Activated naive CD8-positive, alpha-beta T cell (primary cell): ENCODE results near the gene PI3.
"Not testable (repeated sequence)": the region's sequence is repeated elsewhere in the genome, so short reads cannot be mapped to it uniquely, and the experiment has no call there.

Experiments used
- H3K27ac Mint-ChIP-seq: one replicate; pipeline ENCODE4 v1.8.0; 2021; ENCODE audit warnings: mixed read lengths
- H3K27me3 Mint-ChIP-seq: one replicate; pipeline ENCODE4 v1.8.0; 2021; ENCODE audit warnings: mixed read lengths
- H3K36me3 Mint-ChIP-seq: one replicate; pipeline ENCODE4 v1.8.0; 2021; ENCODE audit warnings: mixed read lengths
- H3K4me1 Mint-ChIP-seq: one replicate; pipeline ENCODE4 v1.8.0; 2021; ENCODE audit warnings: low read depth, mixed read lengths
- H3K4me3 Mint-ChIP-seq: one replicate; pipeline ENCODE4 v1.8.0; 2021; ENCODE audit warnings: mild to moderate bottlenecking, mixed read lengths
- H3K9me3 Mint-ChIP-seq: one replicate; pipeline ENCODE4 v1.8.0; 2021; ENCODE audit warnings: low read depth, mixed read lengths

PI3 gene

DNA sequence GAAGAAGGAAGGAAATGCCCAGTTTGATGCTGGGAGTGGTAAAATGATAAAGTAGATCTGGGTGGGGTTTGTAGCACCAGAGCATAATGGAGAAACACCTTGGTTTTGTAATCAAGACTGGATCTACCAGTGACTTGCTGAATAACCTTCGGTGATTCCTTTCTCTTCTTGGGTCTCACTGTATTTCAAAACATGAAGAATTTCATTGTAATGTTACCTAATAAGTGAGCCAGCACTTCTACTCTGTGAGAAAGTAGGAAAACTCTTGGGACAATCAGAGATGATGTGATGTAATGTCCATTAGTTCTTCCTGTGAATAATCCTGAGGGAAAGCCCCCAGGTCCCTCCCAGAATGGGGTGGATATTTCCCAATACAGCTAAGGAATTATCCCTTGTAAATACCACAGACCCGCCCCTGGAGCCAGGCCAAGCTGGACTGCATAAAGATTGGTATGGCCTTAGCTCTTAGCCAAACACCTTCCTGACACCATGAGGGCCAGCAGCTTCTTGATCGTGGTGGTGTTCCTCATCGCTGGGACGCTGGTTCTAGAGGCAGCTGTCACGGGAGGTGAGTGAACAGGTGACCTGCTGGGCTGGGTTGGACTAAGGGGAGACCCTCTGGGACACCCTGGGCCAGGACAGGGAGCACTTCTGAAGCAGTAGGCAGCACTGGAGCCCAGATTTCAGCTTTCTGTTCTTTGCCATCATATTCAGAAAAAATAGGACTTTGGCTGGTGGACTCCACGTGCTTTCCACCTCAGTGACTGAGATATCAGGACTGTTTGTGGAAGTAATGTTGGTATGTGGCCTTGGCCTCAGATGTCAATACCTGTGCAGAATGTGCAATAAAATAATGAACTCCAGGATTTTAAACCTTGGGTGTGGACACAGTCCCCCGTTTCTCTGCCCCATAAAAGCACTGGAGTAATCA lies at the start of gene PI3:
TSS of gene PI3 (plus strand) at position 469 of the 931 bp plus-strand sequence. CDS start at position 490, 21 bp downstream.
- H3K4me1 Mint-ChIP-seq: no peaks in the 10 kb centered on the region
- peaks cover 4% of the 10 kb centered on the region for H3K36me3 Mint-ChIP-seq
- no peak within 1 kb of the TSS for H3K4me3 Mint-ChIP-seq
- H3K9me3 Mint-ChIP-seq: no peaks in the 10 kb centered on the region
- peaks cover 13% of the 10 kb centered on the region for H3K27me3 Mint-ChIP-seq
- no peak within 1 kb of the TSS for H3K27ac Mint-ChIP-seq

DNA sequence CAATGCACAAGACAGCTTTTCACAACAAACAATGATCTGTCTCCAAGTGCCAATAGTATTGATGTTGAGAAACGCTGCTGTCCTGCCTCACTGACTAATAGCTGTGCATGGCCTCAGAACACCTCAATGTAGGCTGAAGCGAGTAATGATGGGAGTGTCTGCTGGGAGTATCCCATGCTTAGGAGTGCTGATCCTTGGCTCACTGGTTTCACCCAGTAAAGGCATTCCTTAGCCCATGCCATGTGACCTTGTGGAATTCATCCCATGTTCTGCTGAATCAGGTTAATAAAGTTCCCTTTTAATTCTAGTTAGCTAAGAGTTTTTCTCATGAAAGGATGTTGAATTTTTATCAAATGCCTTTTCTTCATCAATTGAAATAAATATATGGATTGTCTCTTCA lies 46.6 kb upstream of the PI3 start:
- Mint-ChIP-seq H3K36me3 (no peaks in the 10 kb centered on the region), H3K27me3 (peaks cover 24% of the 10 kb centered on the region), H3K9me3 (no peaks in the 10 kb centered on the region), H3K27ac (no peak overlapping the region), H3K4me3 (no peak overlapping the region), H3K4me1 (no peaks in the 10 kb centered on the region)

- H3K36me3 Mint-ChIP-seq: peaks cover 4% of the 10 kb centered on the region
- H3K9me3 Mint-ChIP-seq: no peaks in the 10 kb centered on the region
- H3K27ac Mint-ChIP-seq: no peak overlapping the region
- no peaks in the 10 kb centered on the region for H3K4me1 Mint-ChIP-seq
- no peak overlapping the region for H3K4me3 Mint-ChIP-seq
- peaks cover 9% of the 10 kb centered on the region for H3K27me3 Mint-ChIP-seq
These were observed 37.8 kb upstream of the PI3 start for GRCh38 chr20:45136911-45137310.

DNA sequence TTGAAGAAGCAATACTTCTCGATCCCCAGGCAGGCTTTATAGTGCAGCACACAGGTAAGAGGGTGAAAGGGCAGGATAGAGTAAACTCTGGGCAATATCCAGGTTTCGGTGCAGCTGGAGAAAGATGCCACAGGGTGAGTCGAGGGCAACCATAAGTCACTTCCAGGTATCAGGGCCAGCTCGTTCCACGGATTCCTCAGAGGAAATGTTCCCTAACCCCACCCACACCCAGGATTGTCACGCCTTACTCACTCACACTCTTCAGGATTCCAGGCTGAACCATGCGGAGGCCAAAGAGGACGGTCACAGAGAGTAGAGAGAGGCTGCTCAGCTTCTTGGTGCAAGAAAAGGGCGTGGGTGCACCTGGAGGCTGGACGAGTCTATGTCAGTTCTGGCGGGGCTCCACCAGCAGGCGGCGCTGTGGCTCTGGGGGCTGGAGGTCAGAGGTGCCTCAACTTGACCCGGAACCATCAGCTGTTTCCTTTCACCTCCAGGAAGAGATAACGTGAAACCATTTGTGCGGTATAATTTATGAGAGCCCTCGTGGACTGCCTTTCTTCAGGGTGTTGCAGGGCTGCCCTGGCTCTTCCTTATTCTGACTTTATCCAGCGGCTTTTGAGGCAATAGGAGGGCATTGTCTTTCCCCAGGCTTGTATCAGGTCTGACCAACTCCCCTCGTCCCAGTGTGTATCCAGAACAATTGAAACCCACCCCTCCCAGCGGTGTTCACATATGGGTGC lies 36.0 kb upstream of the PI3 start:
- no peak overlapping the region for H3K4me3 Mint-ChIP-seq
- H3K27ac Mint-ChIP-seq: no peak overlapping the region
- peaks cover 5% of the 10 kb centered on the region for H3K27me3 Mint-ChIP-seq
- H3K9me3 Mint-ChIP-seq: no peaks in the 10 kb centered on the region
- peaks cover 4% of the 10 kb centered on the region for H3K36me3 Mint-ChIP-seq
- H3K4me1 Mint-ChIP-seq: no peaks in the 10 kb centered on the region

- H3K36me3 Mint-ChIP-seq, H3K27me3 Mint-ChIP-seq, H3K4me1 Mint-ChIP-seq, H3K27ac Mint-ChIP-seq, H3K9me3 Mint-ChIP-seq, H3K4me3 Mint-ChIP-seq: not testable (repeated sequence)
These were observed 34.8 kb upstream of the PI3 start for GRCh38 chr20:45139733-45140375.

- Mint-ChIP-seq H3K36me3 (no peaks in the 10 kb centered on the region), H3K4me1 (no peaks in the 10 kb centered on the region), H3K27me3 (peaks cover under 1% of the 10 kb centered on the region), H3K9me3 (no peaks in the 10 kb centered on the region), H3K4me3 (no peak overlapping the region), H3K27ac (no peak overlapping the region)
These were observed 33.9 kb upstream of the PI3 start for GRCh38 chr20:45140836-45141235.

DNA sequence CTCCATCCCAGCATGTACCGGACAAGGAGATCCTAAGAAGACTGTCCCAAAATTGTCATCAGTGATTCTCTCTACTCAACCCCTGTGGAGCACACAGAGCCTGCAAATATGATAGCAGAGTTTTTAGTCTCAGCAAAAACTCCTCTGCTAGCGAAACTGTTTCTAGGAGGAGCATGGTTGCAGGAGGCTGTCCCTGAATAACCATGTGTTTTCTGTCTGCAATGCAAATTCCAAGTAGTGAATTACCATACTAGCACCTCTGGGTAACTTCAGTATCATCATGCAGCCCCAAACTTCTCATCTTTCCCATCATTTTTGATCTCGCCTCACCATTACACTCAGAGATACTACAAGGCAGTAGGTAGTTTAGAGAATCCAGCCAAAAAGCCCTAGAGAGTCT lies 25.6 kb upstream of the PI3 start:
- H3K36me3 Mint-ChIP-seq: no peaks in the 10 kb centered on the region
- H3K27ac Mint-ChIP-seq: no peak overlapping the region
- peaks cover 16% of the 10 kb centered on the region for H3K27me3 Mint-ChIP-seq
- no peaks in the 10 kb centered on the region for H3K9me3 Mint-ChIP-seq
- H3K4me1 Mint-ChIP-seq: no peaks in the 10 kb centered on the region
- H3K4me3 Mint-ChIP-seq: no peak overlapping the region

- H3K9me3 Mint-ChIP-seq: no peaks in the 10 kb centered on the region
- H3K4me3 Mint-ChIP-seq: no peak overlapping the region
- peaks cover 3% of the 10 kb centered on the region for H3K36me3 Mint-ChIP-seq
- no peak overlapping the region for H3K27ac Mint-ChIP-seq
- no peaks in the 10 kb centered on the region for H3K4me1 Mint-ChIP-seq
- peaks cover 24% of the 10 kb centered on the region for H3K27me3 Mint-ChIP-seq
These were observed 22.3 kb upstream of the PI3 start for GRCh38 chr20:45152405-45152804.

- Mint-ChIP-seq H3K27me3 (peaks cover 22% of the 10 kb centered on the region), H3K4me1 (no peaks in the 10 kb centered on the region), H3K27ac (no peak overlapping the region), H3K36me3 (peaks cover 3% of the 10 kb centered on the region), H3K9me3 (no peaks in the 10 kb centered on the region), H3K4me3 (no peak overlapping the region)
These were observed 21.6 kb upstream of the PI3 start for GRCh38 chr20:45153147-45153546.

GRCh38 chr20:45153752-45154151 lies 20.9 kb upstream of the PI3 start:
- H3K36me3 Mint-ChIP-seq: peaks cover 5% of the 10 kb centered on the region
- peaks cover 18% of the 10 kb centered on the region for H3K27me3 Mint-ChIP-seq
- no peaks in the 10 kb centered on the region for H3K4me1 Mint-ChIP-seq
- H3K4me3 Mint-ChIP-seq: no peak overlapping the region
- peaks cover 6% of the 10 kb centered on the region for H3K9me3 Mint-ChIP-seq
- H3K27ac Mint-ChIP-seq: no peak overlapping the region

DNA sequence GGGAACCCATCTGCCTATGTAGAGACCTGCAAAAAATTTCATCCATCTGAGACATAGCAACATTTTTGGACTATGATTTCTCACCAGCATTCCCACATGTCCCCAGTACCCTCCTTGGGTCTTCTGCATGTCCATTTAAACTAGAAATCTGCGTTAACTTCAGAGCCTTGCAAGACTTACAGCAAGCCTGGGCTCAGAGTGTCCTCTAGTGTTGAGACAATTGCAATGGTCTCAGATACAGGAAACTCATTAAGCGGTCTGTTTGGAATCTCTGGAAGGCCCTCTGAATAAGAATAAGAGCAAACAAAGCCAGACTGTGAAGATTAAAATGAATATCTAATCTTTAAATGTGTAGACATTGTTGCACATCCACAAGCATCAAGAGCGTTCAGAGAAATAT lies 20.5 kb upstream of the PI3 start:
- peaks cover 21% of the 10 kb centered on the region for H3K27me3 Mint-ChIP-seq
- H3K36me3 Mint-ChIP-seq: peaks cover 9% of the 10 kb centered on the region
- no peak overlapping the region for H3K27ac Mint-ChIP-seq
- H3K4me3 Mint-ChIP-seq: no peak overlapping the region
- no peaks in the 10 kb centered on the region for H3K4me1 Mint-ChIP-seq
- H3K9me3 Mint-ChIP-seq: peaks cover 10% of the 10 kb centered on the region

GRCh38 chr20:45154794-45155193 lies 19.9 kb upstream of the PI3 start:
- H3K4me3 Mint-ChIP-seq, H3K4me1 Mint-ChIP-seq, H3K36me3 Mint-ChIP-seq, H3K27ac Mint-ChIP-seq: not testable (repeated sequence)
- Mint-ChIP-seq H3K9me3 (peaks cover 14% of the 10 kb centered on the region), H3K27me3 (peaks cover 19% of the 10 kb centered on the region)

DNA sequence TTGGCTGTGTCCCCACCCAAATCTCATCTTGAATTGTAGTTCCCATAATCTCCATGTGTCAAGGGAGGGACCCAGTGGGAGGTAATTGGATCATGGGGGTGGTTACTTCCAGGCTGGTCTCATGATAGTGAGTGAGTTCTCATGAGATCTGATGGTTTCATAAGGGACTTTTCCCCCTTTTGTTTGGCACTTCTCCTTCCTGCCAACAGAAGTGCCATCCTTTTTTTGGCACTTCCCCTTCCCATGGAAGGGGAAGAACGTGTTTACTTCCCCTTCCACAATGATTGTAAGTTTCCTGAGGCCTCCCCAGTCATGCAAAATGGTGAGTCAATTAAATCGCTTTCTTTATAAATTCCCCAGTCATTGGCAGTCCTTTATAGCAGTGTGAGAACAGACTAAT lies 18.0 kb upstream of the PI3 start:
- Mint-ChIP-seq H3K27me3 (peaks cover 23% of the 10 kb centered on the region), H3K36me3 (peaks cover 10% of the 10 kb centered on the region), H3K27ac (no peak overlapping the region), H3K4me3 (no peak overlapping the region), H3K4me1 (no peaks in the 10 kb centered on the region), H3K9me3 (peaks cover 19% of the 10 kb centered on the region)

DNA sequence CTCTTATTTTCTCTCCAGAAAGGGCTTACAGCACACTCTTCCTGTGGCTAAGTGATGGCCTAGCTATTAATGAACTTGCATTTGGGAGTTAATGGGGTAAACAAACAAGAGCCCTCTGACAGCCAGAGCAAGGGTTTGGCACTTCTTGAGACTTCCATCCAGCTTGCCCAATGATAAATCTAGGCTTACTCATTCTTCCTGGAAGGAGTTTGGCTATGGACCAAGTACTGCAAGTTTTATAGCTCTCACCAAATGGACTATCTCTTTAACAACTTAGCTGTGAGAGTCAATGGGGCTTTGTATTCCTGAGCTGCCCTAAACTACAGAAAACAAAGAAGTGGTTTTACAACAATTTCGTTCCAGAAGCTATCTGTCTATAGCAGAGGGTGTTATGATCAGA lies 16.7 kb upstream of the PI3 start:
- Mint-ChIP-seq H3K27me3 (peaks cover 30% of the 10 kb centered on the region), H3K4me1 (no peaks in the 10 kb centered on the region), H3K36me3 (peaks cover 13% of the 10 kb centered on the region)

More for the DNA sequence above, 16.7 kb upstream of the PI3 start:
- H3K4me3 Mint-ChIP-seq: no peak overlapping the region
- H3K9me3 Mint-ChIP-seq: peaks cover 28% of the 10 kb centered on the region
- H3K27ac Mint-ChIP-seq: no peak overlapping the region
